Chondrocyte (in vitro differentiated cells): Measurements from ENCODE around the gene PPP1R9A. TPM values are rescaled to one million over a fixed set of nuclear protein-coding genes. Genes with fewer than 3 reads are reported as not detected.

ENCODE experiments used
- DNase-seq: peaks from one replicate; pipeline ENCODE4 v3.0.0; 2021; ENCODE audit warnings: mixed read lengths, low spot score
- H3K27ac Mint-ChIP-seq: one replicate; pipeline ENCODE4 v1.8.0; 2021; ENCODE audit warnings: mild to moderate bottlenecking, moderate library complexity, mixed read lengths; ENCODE audit not compliant: unreplicated experiment
- H3K27me3 Mint-ChIP-seq: 2 replicates; pipeline ENCODE4 v1.8.0; 2021; ENCODE audit warnings: low read depth, mixed read lengths
- H3K36me3 Mint-ChIP-seq: 2 replicates; pipeline ENCODE4 v1.8.0; 2021; ENCODE audit warnings: low read depth, mixed read lengths
- H3K4me1 Mint-ChIP-seq: 2 replicates; pipeline ENCODE4 v1.8.0; 2021; ENCODE audit warnings: low read depth, mild to moderate bottlenecking, mixed read lengths
- H3K4me3 Mint-ChIP-seq: one replicate; pipeline ENCODE4 v1.8.0; 2021; ENCODE audit warnings: mild to moderate bottlenecking, moderate library complexity, mixed read lengths; ENCODE audit not compliant: unreplicated experiment
- H3K9me3 Mint-ChIP-seq: 2 replicates; pipeline ENCODE4 v1.8.0; 2021; ENCODE audit warnings: low read depth, mixed read lengths
- CTCF ChIP-seq: fragments of 200-600 bp; sonication (generic); IDR thresholded peaks from 2 replicates; pipeline ENCODE4 v1.5.0; 2021; ENCODE audit warnings: antibody characterized with exemption, mild to moderate bottlenecking, moderate library complexity
- total RNA-seq: library from RNA; stranded (reverse); gene quantifications from 3 replicates; pipeline ENCODE4 v1.2.1, GENCODE V29; 2021

The PPP1R9A gene
- total RNA-seq, 1 donor from 2014 or later = 4.1 TPM

- Mint-ChIP-seq H3K27ac (no peak overlapping the region), H3K4me3 (no peak overlapping the region), H3K27me3 (no peaks in the 10 kb centered on the region), H3K4me1 (peaks cover 5% of the 10 kb centered on the region), H3K9me3 (no peaks in the 10 kb centered on the region), H3K36me3 (no peaks in the 10 kb centered on the region)
- TF ChIP-seq CTCF = no peak
- no peak for DNase-seq
Measured at GRCh38 chr7:95097291-95097690, 189.9 kb downstream of the PPP1R9A start.

- Mint-ChIP-seq H3K4me1 (peaks cover 10% of the 10 kb centered on the region), H3K4me3 (no peak overlapping the region), H3K27me3 (no peaks in the 10 kb centered on the region), H3K27ac (no peak overlapping the region), H3K9me3 (no peaks in the 10 kb centered on the region), H3K36me3 (no peaks in the 10 kb centered on the region)
- TF ChIP-seq CTCF = no peak
- no peak for DNase-seq
Measured at GRCh38 chr7:95097851-95098250, 190.5 kb downstream of the PPP1R9A start.

GRCh38 chr7:95099106-95099505 lies 191.7 kb downstream of the PPP1R9A start:
- Mint-ChIP-seq H3K4me3 (no peak overlapping the region), H3K4me1 (peaks cover 11% of the 10 kb centered on the region), H3K36me3 (no peaks in the 10 kb centered on the region), H3K9me3 (no peaks in the 10 kb centered on the region), H3K27ac (no peak overlapping the region), H3K27me3 (no peaks in the 10 kb centered on the region)
- no peak for TF ChIP-seq CTCF
- no peak for DNase-seq

GRCh38 chr7:95101422-95101821 lies 194.0 kb downstream of the PPP1R9A start:
- no peak for DNase-seq
- no peaks in the 10 kb centered on the region for H3K9me3 Mint-ChIP-seq
- H3K36me3 Mint-ChIP-seq = no peaks in the 10 kb centered on the region
- peaks cover 14% of the 10 kb centered on the region for H3K4me1 Mint-ChIP-seq
- no peak for TF ChIP-seq CTCF
- H3K27ac Mint-ChIP-seq = no peak overlapping the region
- H3K4me3 Mint-ChIP-seq = no peak overlapping the region
- no peaks in the 10 kb centered on the region for H3K27me3 Mint-ChIP-seq

GRCh38 chr7:95102662-95103061 lies 195.3 kb downstream of the PPP1R9A start:
- no peak for DNase-seq
- peaks cover 14% of the 10 kb centered on the region for H3K4me1 Mint-ChIP-seq
- no peaks in the 10 kb centered on the region for H3K9me3 Mint-ChIP-seq

More at GRCh38 chr7:95102662-95103061, 195.3 kb downstream of the PPP1R9A start:
- no peaks in the 10 kb centered on the region for H3K27me3 Mint-ChIP-seq
- no peaks in the 10 kb centered on the region for H3K36me3 Mint-ChIP-seq
- TF ChIP-seq CTCF = no peak
- H3K4me3 Mint-ChIP-seq = no peak overlapping the region
- no peak overlapping the region for H3K27ac Mint-ChIP-seq
